ENCODE data around the gene SORL1-AS1.
"Not testable (repeated sequence)": the region's sequence is repeated elsewhere in the genome, so short reads cannot be mapped to it uniquely, and the experiment has no call there.

The SORL1-AS1 gene

GRCh38 chr11:121429556-121429955 is 23.2 kb downstream of the SORL1-AS1 start:
- no peak for DNase-seq (ENCODE audit: low read depth)

- DNase-seq (ENCODE audit: low read depth), result no peak
Measured at GRCh38 chr11:121427400-121427744, 25.4 kb downstream of the SORL1-AS1 start.

GRCh38 chr11:121426476-121427399 is 26.0 kb downstream of the SORL1-AS1 start:
- DNase-seq (ENCODE audit: low read depth), result no peak

- DNase-seq (ENCODE audit: low read depth), result no peak
Measured at GRCh38 chr11:121425828-121426227, 26.9 kb downstream of the SORL1-AS1 start.

- DNase-seq (ENCODE audit: low read depth), result no peak
Measured at GRCh38 chr11:121422675-121423074, 30.1 kb downstream of the SORL1-AS1 start.

- peak; percentile 26 for DNase-seq (ENCODE audit: low read depth)
Measured at GRCh38 chr11:121421149-121421901, 31.4 kb downstream of the SORL1-AS1 start.

- no peak for DNase-seq (ENCODE audit: low read depth)
Measured at GRCh38 chr11:121420398-121420797, 32.4 kb downstream of the SORL1-AS1 start.

- DNase-seq (ENCODE audit: low read depth), result no peak
Measured at GRCh38 chr11:121419836-121420235, 32.9 kb downstream of the SORL1-AS1 start.

- no peak for DNase-seq (ENCODE audit: low read depth)
Measured at GRCh38 chr11:121418625-121419114, 34.1 kb downstream of the SORL1-AS1 start.

- no peak for DNase-seq (ENCODE audit: low read depth)
Measured at GRCh38 chr11:121417607-121418006, 35.2 kb downstream of the SORL1-AS1 start.

- DNase-seq (ENCODE audit: low read depth), result peak; percentile 94
Measured at GRCh38 chr11:121417055-121417551, 35.7 kb downstream of the SORL1-AS1 start.

- no peak for DNase-seq (ENCODE audit: low read depth)
Measured at GRCh38 chr11:121415856-121416255, 36.9 kb downstream of the SORL1-AS1 start.

- no peak for DNase-seq (ENCODE audit: low read depth)
Measured at GRCh38 chr11:121414141-121414913, 38.4 kb downstream of the SORL1-AS1 start.

- no peak for DNase-seq (ENCODE audit: low read depth)
Measured at GRCh38 chr11:121412711-121413415, 39.9 kb downstream of the SORL1-AS1 start.

- no peak for DNase-seq (ENCODE audit: low read depth)
Measured at GRCh38 chr11:121412000-121412587, 40.7 kb downstream of the SORL1-AS1 start.

- not testable (repeated sequence) for DNase-seq (ENCODE audit: low read depth)
Measured at GRCh38 chr11:121411330-121411729, 41.4 kb downstream of the SORL1-AS1 start.

GRCh38 chr11:121410041-121410440 is 42.7 kb downstream of the SORL1-AS1 start:
- not testable (repeated sequence) for DNase-seq (ENCODE audit: low read depth)

- no peak for DNase-seq (ENCODE audit: low read depth)
Measured at GRCh38 chr11:121408830-121409229, 43.9 kb downstream of the SORL1-AS1 start.

GRCh38 chr11:121406291-121406690 is 46.5 kb downstream of the SORL1-AS1 start:
- DNase-seq (ENCODE audit: low read depth), result no peak

GRCh38 chr11:121405646-121406045 is 47.1 kb downstream of the SORL1-AS1 start:
- DNase-seq (ENCODE audit: low read depth), result no peak
